HG03025 (cell line): ENCODE data around the gene SRPX2.
"Not testable (repeated sequence)": the region's sequence is repeated elsewhere in the genome, so short reads cannot be mapped to it uniquely, and the experiment has no call there.

ENCODE experiments used
- ATAC-seq: cut with Tn5 transposase; IDR thresholded peaks from one replicate; pipeline ENCODE4 v1.9.1; 2021; ENCODE audit warnings: mild to moderate bottlenecking, moderate library complexity; ENCODE audit not compliant: unreplicated experiment, low FRiP score

Gene SRPX2

DNA sequence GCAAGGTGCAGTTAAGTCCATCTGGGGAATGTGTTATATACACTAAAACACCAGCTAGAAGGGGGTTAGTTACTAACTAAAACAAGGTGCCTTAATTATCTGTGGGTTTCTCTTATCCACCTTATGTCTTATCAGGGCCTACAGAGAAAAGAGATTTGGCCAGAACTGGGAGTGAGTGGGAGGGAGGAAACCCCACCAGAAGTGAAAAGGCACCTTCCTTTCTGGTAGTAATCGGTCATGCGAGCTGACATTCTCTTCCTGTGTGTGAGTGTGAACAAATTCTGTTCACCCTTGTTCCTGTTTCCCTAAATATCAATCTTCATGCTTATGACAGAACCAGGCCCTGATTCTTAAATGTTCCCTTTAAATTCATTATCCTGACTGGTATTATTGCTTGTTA is 43.5 kb downstream of the SRPX2 start:
- ATAC-seq: peak; percentile 81

- ATAC-seq: no peak
Measured at GRCh38 chrX:100695302-100695701, 51.3 kb downstream of the SRPX2 start.

GRCh38 chrX:100695991-100696390 is 52.0 kb downstream of the SRPX2 start:
- ATAC-seq: no peak

DNA sequence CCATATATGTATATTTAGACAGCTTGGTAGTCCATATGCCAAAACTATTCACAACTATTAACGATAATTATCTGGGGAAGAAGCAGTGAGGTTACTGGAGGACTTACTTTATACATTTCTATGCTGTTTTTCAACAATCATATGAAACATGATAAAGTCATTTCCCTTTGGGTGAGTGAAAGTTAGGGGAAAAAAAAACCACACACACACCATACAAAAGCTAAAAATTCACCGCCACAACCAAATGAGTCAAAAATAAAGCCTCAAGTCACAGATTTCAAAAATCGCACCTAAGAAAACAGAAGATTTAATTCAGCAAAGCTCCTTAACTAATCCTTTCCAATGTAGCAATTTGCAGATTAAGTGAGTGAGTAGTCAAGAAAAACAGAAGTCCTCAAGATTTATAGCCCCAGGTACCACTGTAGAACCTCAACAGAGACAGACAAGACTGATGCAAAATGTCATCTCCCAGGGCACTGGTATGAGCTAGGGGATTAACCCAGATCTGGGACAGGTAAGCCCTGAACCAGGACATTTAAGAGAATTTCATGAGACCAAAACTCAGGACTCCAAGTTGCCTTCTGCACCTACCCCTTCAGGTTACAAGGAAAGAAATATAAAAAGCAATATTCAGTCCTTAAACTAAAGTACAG is 52.8 kb downstream of the SRPX2 start:
- no peak for ATAC-seq

DNA sequence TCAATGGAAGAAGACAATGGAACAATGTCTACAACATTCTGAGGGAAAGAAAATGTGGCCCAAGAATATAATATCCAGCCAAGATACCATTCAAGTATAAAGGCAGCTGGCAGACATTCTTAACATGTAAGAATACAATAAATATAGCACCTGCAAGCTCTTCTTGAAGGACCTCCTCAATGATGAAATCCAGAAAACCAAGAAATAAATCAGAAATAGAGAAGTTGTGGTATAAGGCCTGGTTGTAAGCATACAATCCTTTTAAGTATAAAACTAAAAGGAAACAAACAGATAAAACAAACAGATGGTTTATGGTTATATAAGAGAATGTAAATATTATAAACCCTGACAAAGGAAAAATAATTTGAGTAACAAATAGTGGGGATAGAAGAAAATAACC is 54.6 kb downstream of the SRPX2 start:
- no peak for ATAC-seq

DNA sequence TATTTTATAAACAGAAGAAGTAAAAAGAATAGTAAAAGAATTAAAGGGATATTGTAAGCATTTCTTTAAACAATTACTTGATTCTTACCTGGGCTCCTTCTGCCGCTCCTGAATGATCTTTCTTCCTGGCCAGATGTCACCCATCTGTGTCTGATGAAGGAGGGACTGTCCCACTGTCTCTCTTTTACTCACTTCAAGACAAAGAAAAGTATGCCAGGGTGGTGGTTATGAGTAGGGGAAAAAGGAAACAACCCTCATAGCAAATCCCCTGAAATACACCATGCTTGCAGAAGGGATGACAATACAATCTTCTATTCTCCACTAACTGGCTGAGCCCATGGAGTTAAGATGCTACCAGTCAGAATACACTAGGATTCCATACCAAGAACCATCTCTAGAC is 56.8 kb downstream of the SRPX2 start:
- no peak for ATAC-seq

GRCh38 chrX:100704581-100705203 is 60.7 kb downstream of the SRPX2 start:
- no peak for ATAC-seq

- ATAC-seq: no peak
Measured at GRCh38 chrX:100710816-100711215, 66.8 kb downstream of the SRPX2 start.

DNA sequence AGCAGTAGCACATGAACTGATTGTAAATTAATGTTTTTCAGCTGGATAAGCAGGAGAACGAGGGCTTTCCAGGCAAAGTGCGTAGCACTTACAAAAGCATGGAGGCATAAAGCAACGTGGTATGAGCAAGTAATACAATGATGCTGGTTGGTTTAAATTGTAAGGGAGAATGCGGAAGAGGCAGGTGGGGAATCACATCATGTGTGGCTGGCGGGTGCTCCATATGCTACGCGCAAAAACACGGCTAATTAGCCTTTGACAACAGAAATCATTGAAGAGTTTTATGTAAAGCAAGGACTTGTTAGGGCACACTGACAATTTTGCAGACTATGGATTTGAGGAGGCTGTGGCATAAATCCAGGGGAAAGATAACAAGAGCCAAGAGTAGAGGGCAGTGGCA is 73.4 kb downstream of the SRPX2 start:
- no peak for ATAC-seq

DNA sequence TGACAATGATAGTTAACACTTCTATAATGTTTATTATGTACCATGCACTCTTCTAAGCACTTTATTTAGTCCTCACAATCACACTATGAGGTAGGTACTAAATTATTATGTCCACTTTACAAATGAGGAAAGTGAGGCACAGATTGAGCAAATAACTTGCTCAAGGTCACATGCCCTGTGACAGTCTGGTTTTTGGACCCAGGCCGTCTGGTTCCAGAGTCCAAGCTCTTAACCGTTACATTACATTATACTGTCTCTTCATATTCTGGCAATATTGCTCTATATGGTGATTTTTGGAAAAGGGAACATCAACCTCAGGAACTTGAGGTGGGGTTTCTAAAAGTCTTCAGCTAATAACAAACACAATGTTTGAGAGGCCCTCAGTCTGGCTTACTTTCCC is 75.1 kb downstream of the SRPX2 start:
- no peak for ATAC-seq

- ATAC-seq: no peak
Measured at GRCh38 chrX:100720301-100720700, 76.3 kb downstream of the SRPX2 start.

GRCh38 chrX:100721328-100721727 is 77.3 kb downstream of the SRPX2 start:
- ATAC-seq: no peak

DNA sequence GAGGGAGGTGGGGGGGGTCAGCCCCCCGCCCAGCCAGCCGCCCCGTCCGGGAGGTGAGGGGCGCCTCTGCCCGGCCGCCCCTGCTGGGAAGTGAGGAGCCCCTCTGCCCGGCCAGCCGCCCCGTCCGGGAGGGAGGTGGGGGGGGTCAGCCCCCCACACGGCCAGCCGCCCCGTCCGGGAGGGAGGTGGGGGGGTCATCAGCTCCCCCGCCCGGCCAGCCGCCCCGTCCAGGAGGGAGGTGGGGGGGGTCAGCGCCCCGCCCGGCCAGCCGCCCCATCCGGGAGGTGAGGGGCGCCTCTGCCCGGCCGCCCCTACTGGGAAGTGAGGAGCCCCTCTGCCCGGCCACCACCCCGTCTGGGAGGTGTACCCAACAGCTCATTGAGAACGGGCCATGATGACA is 80.0 kb downstream of the SRPX2 start:
- not testable (repeated sequence) for ATAC-seq
